Tibial nerve (tissue), 3 donors: ENCODE results near the gene PRRG3.

Source experiments
- CTCF ChIP-seq, 5 experiments: fragments of 200-600 bp in 3 of 5; fragments of 450-650 bp in 2 of 5; sonication (generic) in 3 of 5; IDR thresholded peaks; one replicate each; pipeline ENCODE4 v1.5.1; 2016 to 2019; ENCODE audit warnings: antibody characterized with exemption in 5 of 5, mild to moderate bottlenecking in 3 of 5, moderate library complexity in 2 of 5
- POLR2A ChIP-seq, 2 donors: fragments of 450-650 bp; IDR thresholded peaks; one replicate each; pipeline ENCODE4 v1.6.1; 2017; ENCODE audit warnings: antibody characterized with exemption in 2 of 2, mild to moderate bottlenecking in 2 of 2, moderate library complexity in 2 of 2

DNA sequence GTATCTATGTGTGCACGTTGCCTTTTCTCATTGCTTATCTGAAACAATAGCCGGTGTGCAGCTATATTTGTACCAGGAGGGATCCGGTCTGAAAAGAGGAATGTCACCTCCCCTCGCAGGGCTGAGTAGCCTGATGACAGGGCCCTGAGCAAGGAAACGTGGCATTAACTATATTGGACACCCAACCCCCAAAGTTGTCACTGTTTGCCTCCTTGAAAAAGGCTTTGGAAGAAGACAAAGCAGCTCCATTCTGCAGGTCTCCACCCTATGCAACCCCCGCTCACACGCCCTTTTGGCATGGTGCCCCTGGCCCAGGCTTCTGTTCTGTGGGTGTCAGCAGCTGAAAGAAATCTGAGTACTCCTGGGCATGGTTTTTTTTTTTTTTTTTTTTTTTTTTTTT is 8.2 kb downstream of the PRRG3 start:
- TF ChIP-seq CTCF (IDR thresholded peaks at IDR 0.05) (no peak), POLR2A (IDR thresholded peaks at IDR 0.05) (no peak)
